GM18520 (cell line): ENCODE measurements around the gene AQP2.

Source experiments
- ATAC-seq: cut with Tn5 transposase; IDR thresholded peaks from one replicate; pipeline ENCODE4 v1.9.1; 2021; ENCODE audit not compliant: unreplicated experiment

The AQP2 gene

GRCh38 chr12:49920241-49920914, 30.2 kb upstream of the AQP2 start:
- ATAC-seq: no peak

GRCh38 chr12:49920915-49921286, 29.6 kb upstream of the AQP2 start:
- ATAC-seq: no peak

- no peak for ATAC-seq
These were observed 29.2 kb upstream of the AQP2 start for GRCh38 chr12:49921299-49921698.

- no peak for ATAC-seq
These were observed 28.6 kb upstream of the AQP2 start for GRCh38 chr12:49921936-49922335.

- no peak for ATAC-seq
These were observed 28.0 kb upstream of the AQP2 start for GRCh38 chr12:49922349-49923034.

GRCh38 chr12:49923035-49923644, 27.4 kb upstream of the AQP2 start:
- no peak for ATAC-seq

GRCh38 chr12:49923880-49924556, 26.5 kb upstream of the AQP2 start:
- ATAC-seq: no peak

- ATAC-seq: no peak
These were observed 25.8 kb upstream of the AQP2 start for GRCh38 chr12:49924628-49925246.

- no peak for ATAC-seq
These were observed 24.9 kb upstream of the AQP2 start for GRCh38 chr12:49925433-49926204.

GRCh38 chr12:49928471-49928870, 22.1 kb upstream of the AQP2 start:
- ATAC-seq: no peak

GRCh38 chr12:49929581-49929980, 21.0 kb upstream of the AQP2 start:
- no peak for ATAC-seq

GRCh38 chr12:49930515-49931288, 19.8 kb upstream of the AQP2 start:
- ATAC-seq: no peak

- ATAC-seq: no peak
These were observed 18.5 kb upstream of the AQP2 start for GRCh38 chr12:49932023-49932422.

GRCh38 chr12:49932533-49933130, 17.9 kb upstream of the AQP2 start:
- no peak for ATAC-seq

- ATAC-seq: no peak
These were observed 16.7 kb upstream of the AQP2 start for GRCh38 chr12:49933796-49934195.

- no peak for ATAC-seq
These were observed 16.0 kb upstream of the AQP2 start for GRCh38 chr12:49934505-49934904.

GRCh38 chr12:49936925-49937324, 13.6 kb upstream of the AQP2 start:
- ATAC-seq: no peak

GRCh38 chr12:49937639-49938300, 12.8 kb upstream of the AQP2 start:
- no peak for ATAC-seq

- no peak for ATAC-seq
These were observed 11.2 kb upstream of the AQP2 start for GRCh38 chr12:49939307-49939706.
